CD4-positive, CD25-positive, alpha-beta regulatory T cell (primary cell): Measurements from ENCODE around the gene SPIN1. TPM values are rescaled to one million over a fixed set of nuclear protein-coding genes. Genes with fewer than 3 reads are reported as not detected.
"Not testable (repeated sequence)": the region's sequence is repeated elsewhere in the genome, so short reads cannot be mapped to it uniquely, and the experiment has no call there.

Experiments
- ATAC-seq, 2 donors: fragments of 150-1000 bp; cut with Tn5 transposase; one replicate each; pipeline ENCODE4 v1.10.0; 2021; ENCODE audit warnings: low read depth in 2 of 2, moderate number of reproducible peaks in 2 of 2, moderate library complexity in 1 of 2
- DNase-seq, 3 donors: peaks; one replicate each; pipeline versions ENCODE4 v3.0.0 to v3.0.0-alpha.2; 2012 to 2022; ENCODE audit warnings: mixed read lengths in 1 of 3
- H3K27ac ChIP-seq: one replicate; pipeline ENCODE4 v1.7.0; 2013; ENCODE audit warnings: mild to moderate bottlenecking, low read length; ENCODE audit not compliant: insufficient read depth, poor library complexity, severe bottlenecking
- H3K27me3 ChIP-seq: one replicate; pipeline ENCODE4 v1.7.0; 2013; ENCODE audit warnings: low read length; ENCODE audit not compliant: control insufficient read depth, insufficient read depth
- H3K36me3 ChIP-seq: one replicate; pipeline ENCODE4 v1.7.0; 2013; ENCODE audit warnings: mild to moderate bottlenecking, low read length, moderate library complexity; ENCODE audit not compliant: control insufficient read depth, insufficient read depth
- H3K4me1 ChIP-seq: 2 replicates; pipeline ENCODE4 v1.7.0; 2013; ENCODE audit warnings: mild to moderate bottlenecking, low read length; ENCODE audit not compliant: insufficient read depth, control insufficient read depth, poor library complexity, severe bottlenecking
- H3K4me3 ChIP-seq: one replicate; pipeline ENCODE4 v1.7.0; 2013; ENCODE audit warnings: low read depth, mild to moderate bottlenecking, low read length, moderate library complexity
- H3K9me3 ChIP-seq, 2 experiments: 1 replicate in 1 of 2; 2 replicates in 1 of 2; pipeline ENCODE4 v1.7.0; 2013; ENCODE audit warnings: low read length in 2 of 2, mild to moderate bottlenecking in 1 of 2, moderate library complexity in 1 of 2; ENCODE audit not compliant: control insufficient read depth in 2 of 2
- H3K27ac Mint-ChIP-seq, 3 donors: one replicate each; pipeline ENCODE4 v1.8.0; 2020 to 2022; ENCODE audit warnings: mild to moderate bottlenecking in 3 of 3, mixed read lengths in 3 of 3, moderate library complexity in 2 of 3
- H3K27me3 Mint-ChIP-seq: one replicate; pipeline ENCODE4 v1.8.0; 2022; ENCODE audit warnings: mild to moderate bottlenecking, mixed read lengths
- H3K36me3 Mint-ChIP-seq: one replicate; pipeline ENCODE4 v1.8.0; 2020; ENCODE audit warnings: mixed read lengths
- H3K4me1 Mint-ChIP-seq, 4 donors: one replicate each; pipeline ENCODE4 v1.8.0; 2020 to 2022; ENCODE audit warnings: mixed read lengths in 4 of 4, mild to moderate bottlenecking in 1 of 4
- H3K4me3 Mint-ChIP-seq, 4 donors: one replicate each; pipeline ENCODE4 v1.8.0; 2020 to 2022; ENCODE audit warnings: mild to moderate bottlenecking in 4 of 4, mixed read lengths in 4 of 4, moderate library complexity in 3 of 4
- H3K9me3 Mint-ChIP-seq, 7 donors: one replicate each; pipeline ENCODE4 v1.8.0; 2020 to 2022; ENCODE audit warnings: mixed read lengths in 7 of 7, mild to moderate bottlenecking in 3 of 7, moderate library complexity in 2 of 7
- polyA plus RNA-seq, 4 donors: library from polyadenylated mRNA; unstranded; fragments of 300-500 nt; fragmentation: Illumina TruSeq; gene quantifications; one replicate each; pipeline ENCODE4 v1.2.3, GENCODE V29; 2021
- total RNA-seq: library from RNA; stranded (reverse); gene quantifications from one replicate; pipeline ENCODE4 v1.2.3, GENCODE V29; 2022

Gene SPIN1
- 21.4 TPM for total RNA-seq
- 10 to 100 TPM; 15.0 to 21.4 (median 17.7) TPM for polyA plus RNA-seq

DNA sequence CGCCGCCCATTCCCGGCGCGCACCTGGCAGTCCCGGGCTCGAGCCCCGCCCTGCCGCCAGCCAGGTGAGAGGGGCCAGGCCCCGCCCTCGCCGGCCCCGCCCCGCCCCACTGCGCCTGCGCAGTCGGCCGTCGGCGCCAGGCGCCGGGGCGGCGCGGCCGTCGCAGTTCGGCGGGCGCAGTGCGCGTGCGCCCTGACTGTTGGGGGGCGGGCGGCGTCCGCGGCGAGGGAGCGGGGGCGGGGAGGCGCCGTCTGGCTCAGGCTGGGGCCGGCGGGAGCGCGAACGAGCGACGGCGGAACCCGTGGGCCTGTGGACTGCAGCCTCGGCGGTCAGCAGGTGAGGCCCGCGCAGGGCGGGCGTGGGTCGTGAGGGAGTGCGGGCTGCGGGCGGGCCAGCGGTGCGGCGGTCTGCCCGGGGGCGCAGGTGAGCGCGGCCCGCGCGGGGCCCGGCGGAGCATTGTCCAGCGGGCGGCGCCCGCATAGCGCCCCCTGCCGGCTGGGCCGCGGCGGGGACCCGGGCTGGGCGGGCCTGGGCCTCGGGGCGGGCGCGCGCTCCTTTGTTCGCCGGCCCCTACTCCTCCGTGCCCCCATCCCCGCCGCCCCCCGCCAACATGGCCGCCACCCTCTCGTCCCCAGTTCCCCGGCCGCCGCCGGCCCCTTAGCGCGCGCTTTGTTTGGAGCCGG, at the start of gene SPIN1:
Gene SPIN1, plus strand, starts transcription at position 242 of the 683 bp plus-strand sequence. CDS start 38,096 bp downstream, outside the sequence.
- ATAC-seq (peak; percentile 78 to 81), DNase-seq (peak; percentile 75 to 83 (median 76))
- Mint-ChIP-seq H3K4me1 (peaks cover 15 to 32% (median 20%) of the 10 kb centered on the region in 4 donors), H3K27me3 (no peaks in the 10 kb centered on the region), H3K36me3 (peaks cover 5% of the 10 kb centered on the region), H3K9me3 (peaks cover 0 to 3% (median 0%) of the 10 kb centered on the region in 7 donors), H3K4me3 (peak within 1 kb of the TSS; percentile 93 to 97 (median 96)), H3K27ac (peak within 1 kb of the TSS; percentile 93 to 95 (median 94))
- Histone ChIP-seq H3K27me3 (no peaks in the 10 kb centered on the region), H3K4me1 (peaks cover 16% of the 10 kb centered on the region), H3K36me3 (no peaks in the 10 kb centered on the region), H3K9me3 (no peaks in the 10 kb centered on the region), H3K27ac (peak within 1 kb of the TSS; percentile 51), H3K4me3 (peak within 1 kb of the TSS; percentile 89)

DNA sequence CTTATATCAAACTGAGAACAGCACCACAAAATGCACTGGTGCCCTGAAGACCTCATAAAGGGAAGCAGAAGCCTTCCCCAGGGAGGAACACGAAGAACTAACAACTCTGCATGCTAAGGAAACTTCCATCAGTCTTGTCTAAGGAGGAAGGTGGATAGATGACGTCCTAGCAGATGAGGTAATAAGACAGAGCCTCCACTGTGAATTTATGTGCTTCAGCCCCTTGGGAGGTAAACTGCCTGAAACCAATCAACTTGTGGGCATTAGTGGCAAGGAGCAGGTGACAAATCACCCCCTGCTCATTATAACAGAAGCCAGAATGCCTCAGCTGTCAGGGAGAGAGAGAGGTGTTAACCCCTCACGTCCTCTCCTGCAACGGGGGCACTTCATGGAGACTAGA, 48.9 kb upstream of the SPIN1 start:
- Histone ChIP-seq H3K27me3 (no peaks in the 10 kb centered on the region), H3K4me3 (no peak overlapping the region), H3K4me1 (no peaks in the 10 kb centered on the region), H3K36me3 (no peaks in the 10 kb centered on the region), H3K27ac (no peak overlapping the region), H3K9me3 (no peaks in the 10 kb centered on the region)
- H3K4me1 Mint-ChIP-seq = peaks cover 0 to 6% (median 3%) of the 10 kb centered on the region in 4 donors
- no peaks in the 10 kb centered on the region for H3K36me3 Mint-ChIP-seq
- DNase-seq (no peak), ATAC-seq (no peak)
- H3K9me3 Mint-ChIP-seq = peaks cover 0 to 1% (median 0%) of the 10 kb centered on the region in 7 donors
- peaks cover 12% of the 10 kb centered on the region for H3K27me3 Mint-ChIP-seq
- H3K27ac Mint-ChIP-seq = no peak overlapping the region
- H3K4me3 Mint-ChIP-seq = no peak overlapping the region

DNA sequence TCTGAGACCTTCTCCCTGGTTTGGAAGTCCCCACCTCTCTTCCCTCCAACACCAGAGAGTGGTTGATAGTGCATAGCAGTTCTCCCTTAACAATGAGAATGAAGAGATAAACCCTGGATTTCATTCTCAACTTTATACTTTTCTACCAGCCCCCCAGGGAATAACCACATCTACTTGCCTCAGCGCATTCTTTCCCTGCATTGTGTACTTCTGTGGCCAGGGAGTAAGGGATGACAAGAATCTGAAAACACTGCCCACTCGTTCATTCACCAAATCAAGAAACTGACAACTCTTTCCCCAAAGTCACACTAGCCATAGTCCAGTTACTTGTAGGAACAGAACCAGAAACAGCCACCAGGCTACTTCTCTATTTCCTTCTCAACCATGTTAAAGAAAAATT, 46.0 kb upstream of the SPIN1 start:
- DNase-seq = no peak
- no peak for ATAC-seq
- no peaks in the 10 kb centered on the region for H3K9me3 ChIP-seq
- H3K4me3 ChIP-seq = no peak overlapping the region
- H3K27me3 ChIP-seq = no peaks in the 10 kb centered on the region
- Mint-ChIP-seq H3K9me3 (peaks cover 0 to 1% (median 0%) of the 10 kb centered on the region in 7 donors), H3K4me3 (no peak overlapping the region), H3K4me1 (peaks cover 0 to 6% (median 3%) of the 10 kb centered on the region in 4 donors), H3K27me3 (peaks cover 12% of the 10 kb centered on the region), H3K27ac (no peak overlapping the region), H3K36me3 (no peaks in the 10 kb centered on the region)
- H3K27ac ChIP-seq = no peak overlapping the region
- no peaks in the 10 kb centered on the region for H3K36me3 ChIP-seq
- H3K4me1 ChIP-seq = no peaks in the 10 kb centered on the region

DNA sequence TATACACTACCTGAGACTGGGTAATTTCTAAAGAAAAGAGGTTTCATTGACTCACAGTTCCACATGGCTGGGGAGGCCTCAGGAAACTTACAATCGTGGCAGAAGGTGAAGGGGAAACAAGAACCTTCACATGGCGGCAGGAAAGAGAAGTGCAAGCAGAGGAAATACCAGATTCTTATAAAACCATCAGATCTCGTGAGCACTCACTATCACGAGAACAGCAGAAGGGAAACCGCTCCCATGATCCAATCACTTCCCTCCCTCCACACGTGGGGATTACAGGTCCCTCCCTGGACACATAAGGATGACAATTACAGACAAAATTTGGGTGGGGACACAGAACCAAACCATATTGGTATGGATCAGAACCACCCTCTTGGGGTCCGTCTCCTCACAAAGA, 44.2 kb upstream of the SPIN1 start:
- no peaks in the 10 kb centered on the region for H3K9me3 ChIP-seq

DNA sequence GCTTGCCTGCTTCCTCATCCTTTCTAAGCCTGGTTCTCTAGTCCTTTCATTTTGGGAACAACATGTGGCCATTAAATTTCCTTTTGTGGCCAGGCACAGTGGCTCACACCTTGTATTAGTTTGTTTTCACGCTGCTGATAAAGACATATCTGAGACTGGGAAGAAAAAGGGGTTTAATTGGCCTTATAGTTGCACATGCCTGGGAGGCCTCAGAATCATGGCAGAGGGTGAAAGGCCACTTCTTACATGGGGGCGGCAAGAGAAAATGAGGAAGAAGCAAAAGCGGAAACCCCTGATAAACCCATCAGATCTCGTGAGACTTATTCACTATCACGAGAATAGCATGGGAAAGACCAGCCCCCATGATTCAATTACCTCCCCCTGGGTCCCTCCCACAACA, 37.9 kb upstream of the SPIN1 start:
- ATAC-seq = not testable (repeated sequence)
- H3K27me3 Mint-ChIP-seq = peaks cover 12% of the 10 kb centered on the region

More for the DNA sequence above, 44.2 kb upstream of the SPIN1 start:
- no peak for DNase-seq
- Mint-ChIP-seq H3K36me3 (no peaks in the 10 kb centered on the region), H3K9me3 (peaks cover 0 to 1% (median 0%) of the 10 kb centered on the region in 7 donors), H3K4me3 (no peak overlapping the region), H3K4me1 (peaks cover 0 to 6% (median 3%) of the 10 kb centered on the region in 4 donors), H3K27ac (no peak overlapping the region), H3K27me3 (peaks cover 18% of the 10 kb centered on the region)
- no peak for ATAC-seq
- Histone ChIP-seq H3K4me1 (no peaks in the 10 kb centered on the region), H3K27ac (no peak overlapping the region), H3K27me3 (no peaks in the 10 kb centered on the region), H3K4me3 (no peak overlapping the region), H3K36me3 (no peaks in the 10 kb centered on the region)

DNA sequence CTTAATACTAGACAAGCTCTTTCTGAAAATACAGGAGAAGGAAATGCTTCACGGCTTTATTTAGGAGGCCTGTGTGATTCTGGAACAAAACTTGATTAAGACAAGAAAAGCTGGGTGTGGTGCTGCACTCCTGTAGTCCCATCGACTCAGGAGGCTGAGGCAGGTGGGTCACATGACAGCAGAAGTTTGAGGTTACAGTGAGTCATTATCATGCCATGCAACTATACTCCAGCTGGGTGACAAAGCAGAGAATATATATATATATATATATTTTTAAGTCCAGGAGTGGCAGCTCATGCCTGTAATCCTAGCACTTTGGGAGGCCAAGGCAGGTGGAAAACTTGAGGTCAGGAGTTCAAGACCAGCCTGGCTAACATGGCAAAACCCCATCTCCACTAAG, 33.1 kb upstream of the SPIN1 start:
- H3K36me3 ChIP-seq = no peaks in the 10 kb centered on the region
- H3K36me3 Mint-ChIP-seq = no peaks in the 10 kb centered on the region
- H3K4me1 ChIP-seq = no peaks in the 10 kb centered on the region
- peaks cover 0 to 2% of the 10 kb centered on the region in 2 experiments for H3K9me3 ChIP-seq
- H3K27ac ChIP-seq = no peak overlapping the region
- H3K9me3 Mint-ChIP-seq = peaks cover 2 to 7% (median 5%) of the 10 kb centered on the region in 7 donors
- H3K4me3 ChIP-seq = no peak overlapping the region
- peaks cover 13% of the 10 kb centered on the region for H3K27me3 Mint-ChIP-seq
- no peaks in the 10 kb centered on the region for H3K4me1 Mint-ChIP-seq
- peak in 1 of 2 donors; percentile 65 for ATAC-seq
- DNase-seq = peak in 1 of 3 donors; percentile 12
- H3K4me3 Mint-ChIP-seq = no peak overlapping the region
- H3K27ac Mint-ChIP-seq = no peak overlapping the region
- no peaks in the 10 kb centered on the region for H3K27me3 ChIP-seq

More for the DNA sequence above, 37.9 kb upstream of the SPIN1 start:
- H3K27ac Mint-ChIP-seq, H3K4me3 Mint-ChIP-seq, H3K27me3 ChIP-seq, DNase-seq, H3K4me3 ChIP-seq, H3K9me3 ChIP-seq, H3K36me3 Mint-ChIP-seq, H3K4me1 ChIP-seq, H3K27ac ChIP-seq, H3K36me3 ChIP-seq, H3K9me3 Mint-ChIP-seq, H3K4me1 Mint-ChIP-seq: not testable (repeated sequence)

- not testable (repeated sequence) for DNase-seq, ATAC-seq, H3K4me3 ChIP-seq, H3K36me3 ChIP-seq, H3K9me3 ChIP-seq, H3K4me3 Mint-ChIP-seq, H3K27ac Mint-ChIP-seq, H3K4me1 ChIP-seq, H3K27me3 ChIP-seq, H3K36me3 Mint-ChIP-seq, H3K9me3 Mint-ChIP-seq, H3K4me1 Mint-ChIP-seq, H3K27ac ChIP-seq
- H3K27me3 Mint-ChIP-seq = peaks cover 13% of the 10 kb centered on the region
Observed at GRCh38 chr9:88357250-88357649, 31.0 kb upstream of the SPIN1 start.

DNA sequence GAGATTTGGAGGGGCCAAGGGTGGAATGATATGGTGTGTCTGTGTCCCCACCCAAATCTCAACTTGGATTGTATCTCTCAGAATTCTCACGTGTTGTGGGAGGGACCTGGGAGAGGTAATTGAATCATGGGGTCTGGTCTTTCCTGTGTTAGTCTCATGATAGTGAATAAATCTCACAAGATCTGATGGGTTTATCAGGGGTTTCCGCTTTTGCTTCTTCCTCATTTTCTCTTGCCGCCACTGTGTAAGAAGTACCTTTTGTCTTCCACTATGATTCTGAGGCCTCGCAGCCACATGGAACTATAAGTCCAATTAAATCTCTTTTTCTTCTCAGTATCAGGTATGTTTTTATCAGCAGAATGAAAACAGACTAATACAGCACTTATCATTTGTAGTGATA, 29.5 kb upstream of the SPIN1 start:
- Histone ChIP-seq H3K36me3 (no peaks in the 10 kb centered on the region), H3K4me1 (no peaks in the 10 kb centered on the region), H3K27me3 (no peaks in the 10 kb centered on the region), H3K4me3 (no peak overlapping the region), H3K9me3 (peaks cover 0 to 2% of the 10 kb centered on the region in 2 experiments), H3K27ac (no peak overlapping the region)
- Mint-ChIP-seq H3K4me3 (no peak overlapping the region), H3K36me3 (no peaks in the 10 kb centered on the region), H3K4me1 (no peaks in the 10 kb centered on the region), H3K27ac (no peak overlapping the region), H3K9me3 (peaks cover 2 to 6% (median 5%) of the 10 kb centered on the region in 7 donors), H3K27me3 (peaks cover 19% of the 10 kb centered on the region)
- ATAC-seq (no peak), DNase-seq (no peak)
